Keratinocyte (primary cell): ENCODE measurements around the gene CTNNA2.

Source experiments
- CTCF ChIP-seq, 3 experiments: IDR thresholded peaks in 1 of 3; conservative IDR thresholded peaks in 1 of 3; optimal IDR thresholded peaks in 1 of 3; 2 replicates in 2 of 3; 3 replicates in 1 of 3; pipeline versions ENCODE3 to v1.5.1; 2011; ENCODE audit warnings: low read length in 3 of 3, mild to moderate bottlenecking in 3 of 3, moderate library complexity in 2 of 3, control low read depth in 1 of 3, inconsistent platforms in 1 of 3; ENCODE audit not compliant: insufficient read depth in 2 of 3; ENCODE audit errors: extremely low read depth in 1 of 3
- EZH2 ChIP-seq: IDR thresholded peaks from one replicate; pipeline ENCODE4 v1.6.1; 2012; ENCODE audit warnings: inconsistent platforms, mild to moderate bottlenecking, low read length, moderate library complexity

- TF ChIP-seq CTCF (optimal IDR thresholded peaks at IDR 0.05 in 1 of 3, IDR thresholded peaks at IDR 0.05 in 1 of 3, conservative IDR thresholded peaks at IDR 0.05 in 1 of 3; ENCODE audit: extremely low read depth in 1 of 3, insufficient read depth in 2 of 3, low read length in 3 of 3) = no peak
- TF ChIP-seq EZH2 = no peak
Measured at GRCh38 chr2:80323610-80324009, 810.8 kb downstream of the CTNNA2 start.
